Measurements from ENCODE around the gene SEC23A.

- TF ChIP-seq CTCF (IDR thresholded peaks at IDR 0.05) (no peak), POLR2A (IDR thresholded peaks at IDR 0.05) (no peak)
Measured at GRCh38 chr14:39034481-39035296, 68.3 kb downstream of the SEC23A start.

Measured in breast epithelium (tissue), 3 donors.